IPS DF 4.7 (cell line): Measurements from ENCODE around the gene DDX54.
"Not testable (repeated sequence)": the region's sequence is repeated elsewhere in the genome, so short reads cannot be mapped to it uniquely, and the experiment has no call there.

Experiments
- DNase-seq: peaks from one replicate; pipeline ENCODE4 v3.0.0-alpha.2; 2013; ENCODE audit warnings: low spot score; ENCODE audit errors: extremely low read depth

Gene DDX54

GRCh38 chr12:113142173-113142885, 42.9 kb downstream of the DDX54 start:
- no peak for DNase-seq

- not testable (repeated sequence) for DNase-seq
Observed at GRCh38 chr12:113141716-113142115, 43.6 kb downstream of the DDX54 start.

- DNase-seq = no peak
Observed at GRCh38 chr12:113140706-113141105, 44.6 kb downstream of the DDX54 start.

GRCh38 chr12:113138826-113139225, 46.5 kb downstream of the DDX54 start:
- DNase-seq = no peak

GRCh38 chr12:113137861-113138783, 47.2 kb downstream of the DDX54 start:
- no peak for DNase-seq

- no peak for DNase-seq
Observed at GRCh38 chr12:113136990-113137511, 48.2 kb downstream of the DDX54 start.

- no peak for DNase-seq
Observed at GRCh38 chr12:113136128-113136989, 48.9 kb downstream of the DDX54 start.

- no peak for DNase-seq
Observed at GRCh38 chr12:113135178-113136127, 49.8 kb downstream of the DDX54 start, which contains the start of gene RASAL1. Gene RASAL1, minus strand, starts transcription at chr12:113135761. Its CDS starts 299 bp downstream, at chr12:113135462.

GRCh38 chr12:113134521-113134951, 50.7 kb downstream of the DDX54 start:
- DNase-seq = no peak

- no peak for DNase-seq
Observed at GRCh38 chr12:113134071-113134470, 51.2 kb downstream of the DDX54 start.

GRCh38 chr12:113133666-113134065, 51.6 kb downstream of the DDX54 start:
- DNase-seq = no peak

GRCh38 chr12:113133036-113133435, 52.2 kb downstream of the DDX54 start:
- no peak for DNase-seq

GRCh38 chr12:113131556-113131955, 53.7 kb downstream of the DDX54 start:
- no peak for DNase-seq

- DNase-seq = no peak
Observed at GRCh38 chr12:113130457-113131135, 54.7 kb downstream of the DDX54 start.

- no peak for DNase-seq
Observed at GRCh38 chr12:113129664-113130456, 55.4 kb downstream of the DDX54 start.

- no peak for DNase-seq
Observed at GRCh38 chr12:113128802-113129663, 56.2 kb downstream of the DDX54 start.

- no peak for DNase-seq
Observed at GRCh38 chr12:113127791-113128199, 57.5 kb downstream of the DDX54 start.
